GM23248 (cell line): ENCODE measurements around the gene PAK1.

ENCODE experiments used
- EZH2 ChIP-seq: fragments of 200-600 bp; sonication (generic); IDR thresholded peaks from 2 replicates; pipeline ENCODE4 v1.6.1; 2018; ENCODE audit warnings: antibody characterized with exemption, mild to moderate bottlenecking; ENCODE audit not compliant: insufficient read depth, poor library complexity, severe bottlenecking
- EZH2phosphoT487 ChIP-seq: fragments of 200-600 bp; sonication (generic); IDR thresholded peaks from 2 replicates; pipeline ENCODE4 v1.6.1; 2018; ENCODE audit warnings: antibody characterized with exemption, moderate library complexity, mild to moderate bottlenecking, low read depth; ENCODE audit not compliant: insufficient read depth

DNA sequence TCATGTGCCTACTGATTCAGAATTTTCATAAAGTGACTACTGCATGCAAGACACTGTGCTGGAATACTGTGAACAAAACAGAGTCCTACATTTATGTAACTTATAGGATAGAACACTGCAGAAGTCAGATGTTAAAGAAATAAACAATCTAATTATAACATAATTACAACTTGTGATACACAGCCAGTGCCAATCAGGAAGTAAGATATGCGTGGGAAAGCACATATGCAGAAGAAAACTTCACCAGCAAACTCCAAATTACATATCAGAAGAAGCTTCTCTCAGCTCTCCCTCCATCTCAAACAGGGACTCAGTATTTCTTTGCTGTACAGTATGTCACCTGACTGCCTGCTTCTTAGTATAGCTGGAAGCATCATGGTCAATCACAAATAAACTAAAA is 37.4 kb downstream of the PAK1 start:
- TF ChIP-seq EZH2phosphoT487 (no peak), EZH2 (no peak)
